Measurements from ENCODE around the gene TENM4. TPM values are rescaled to one million over a fixed set of nuclear protein-coding genes. Genes with fewer than 3 reads are reported as not detected.
A peak's percentile ranks its signal among the peaks of the same experiment; 100 is the strongest.

Gene TENM4
- total RNA-seq, 1 experiment from 2014 or later, result 9.9 TPM

GRCh38 chr11:79430280-79430679 is 10.6 kb downstream of the TENM4 start:
- Mint-ChIP-seq H3K4me3 (ENCODE audit: unreplicated experiment) (no peak overlapping the region), H3K27me3 (ENCODE audit: insufficient read depth, unreplicated experiment) (no peaks in the 10 kb centered on the region), H3K27ac (ENCODE audit: low read depth, unreplicated experiment) (no peak overlapping the region), H3K4me1 (ENCODE audit: insufficient read depth, unreplicated experiment) (peaks cover 5% of the 10 kb centered on the region), H3K9me3 (ENCODE audit: unreplicated experiment) (no peaks in the 10 kb centered on the region), H3K36me3 (ENCODE audit: insufficient read depth, unreplicated experiment) (peaks cover 5% of the 10 kb centered on the region)
- CTCF ChIA-PET, result interaction anchor here (0.7 to 1.0 kb wide), 2 partner anchors 9 to 14 kb away, joined by 3 to 4 read pairs; no protein-coding TSS in a partner anchor
- peak; percentile 33 for DNase-seq (ENCODE audit: unreplicated experiment)
- TF ChIP-seq, protein P1, sequence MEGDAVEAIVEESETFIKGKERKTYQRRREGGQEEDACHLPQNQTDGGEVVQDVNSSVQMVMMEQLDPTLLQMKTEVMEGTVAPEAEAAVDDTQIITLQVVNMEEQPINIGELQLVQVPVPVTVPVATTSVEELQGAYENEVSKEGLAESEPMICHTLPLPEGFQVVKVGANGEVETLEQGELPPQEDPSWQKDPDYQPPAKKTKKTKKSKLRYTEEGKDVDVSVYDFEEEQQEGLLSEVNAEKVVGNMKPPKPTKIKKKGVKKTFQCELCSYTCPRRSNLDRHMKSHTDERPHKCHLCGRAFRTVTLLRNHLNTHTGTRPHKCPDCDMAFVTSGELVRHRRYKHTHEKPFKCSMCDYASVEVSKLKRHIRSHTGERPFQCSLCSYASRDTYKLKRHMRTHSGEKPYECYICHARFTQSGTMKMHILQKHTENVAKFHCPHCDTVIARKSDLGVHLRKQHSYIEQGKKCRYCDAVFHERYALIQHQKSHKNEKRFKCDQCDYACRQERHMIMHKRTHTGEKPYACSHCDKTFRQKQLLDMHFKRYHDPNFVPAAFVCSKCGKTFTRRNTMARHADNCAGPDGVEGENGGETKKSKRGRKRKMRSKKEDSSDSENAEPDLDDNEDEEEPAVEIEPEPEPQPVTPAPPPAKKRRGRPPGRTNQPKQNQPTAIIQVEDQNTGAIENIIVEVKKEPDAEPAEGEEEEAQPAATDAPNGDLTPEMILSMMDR (IDR thresholded peaks at IDR 0.05; ENCODE audit: unreplicated experiment), result no peak
- no TSS peak for BruUV-seq (replicated peaks)
- intact Hi-C loops (cut with micrococcal nuclease), result loop anchor here (10.0 kb wide), 1 partner anchor 335 kb away; no protein-coding TSS in a partner anchor
- POLR2A ChIA-PET, result interaction anchor here (1.1 to 5.1 kb wide), 3 partner anchors 10 to 15 kb away, joined by 3 to 33 read pairs (median 14); partner anchors contain the start of gene TENM4

- H3K36me3 Mint-ChIP-seq (ENCODE audit: insufficient read depth, unreplicated experiment), result peaks cover 5% of the 10 kb centered on the region
- DNase-seq (ENCODE audit: unreplicated experiment), result no peak
- H3K27me3 Mint-ChIP-seq (ENCODE audit: insufficient read depth, unreplicated experiment), result no peaks in the 10 kb centered on the region
- no peak overlapping the region for H3K4me3 Mint-ChIP-seq (ENCODE audit: unreplicated experiment)
- intact Hi-C loops (cut with micrococcal nuclease), result no loop called here
- H3K4me1 Mint-ChIP-seq (ENCODE audit: insufficient read depth, unreplicated experiment), result peaks cover 5% of the 10 kb centered on the region
- no peaks in the 10 kb centered on the region for H3K9me3 Mint-ChIP-seq (ENCODE audit: unreplicated experiment)
- H3K27ac Mint-ChIP-seq (ENCODE audit: low read depth, unreplicated experiment), result no peak overlapping the region
- POLR2A ChIA-PET, result interaction anchor here (0.6 to 5.1 kb wide), 3 partner anchors 8 to 463 kb away, joined by 3 to 33 read pairs (median 3); partner anchors contain the start of gene TENM4
- TF ChIP-seq, protein P1 (IDR thresholded peaks at IDR 0.05; ENCODE audit: unreplicated experiment), result no peak
- CTCF ChIA-PET, result interaction anchor here (0.6 to 1.5 kb wide), 6 partner anchors 11 to 784 kb away, joined by 3 to 5 read pairs (median 4); no protein-coding TSS in a partner anchor
- BruUV-seq (replicated peaks), result no TSS peak
Measured at GRCh38 chr11:79428406-79428805, 12.4 kb downstream of the TENM4 start.

DNA sequence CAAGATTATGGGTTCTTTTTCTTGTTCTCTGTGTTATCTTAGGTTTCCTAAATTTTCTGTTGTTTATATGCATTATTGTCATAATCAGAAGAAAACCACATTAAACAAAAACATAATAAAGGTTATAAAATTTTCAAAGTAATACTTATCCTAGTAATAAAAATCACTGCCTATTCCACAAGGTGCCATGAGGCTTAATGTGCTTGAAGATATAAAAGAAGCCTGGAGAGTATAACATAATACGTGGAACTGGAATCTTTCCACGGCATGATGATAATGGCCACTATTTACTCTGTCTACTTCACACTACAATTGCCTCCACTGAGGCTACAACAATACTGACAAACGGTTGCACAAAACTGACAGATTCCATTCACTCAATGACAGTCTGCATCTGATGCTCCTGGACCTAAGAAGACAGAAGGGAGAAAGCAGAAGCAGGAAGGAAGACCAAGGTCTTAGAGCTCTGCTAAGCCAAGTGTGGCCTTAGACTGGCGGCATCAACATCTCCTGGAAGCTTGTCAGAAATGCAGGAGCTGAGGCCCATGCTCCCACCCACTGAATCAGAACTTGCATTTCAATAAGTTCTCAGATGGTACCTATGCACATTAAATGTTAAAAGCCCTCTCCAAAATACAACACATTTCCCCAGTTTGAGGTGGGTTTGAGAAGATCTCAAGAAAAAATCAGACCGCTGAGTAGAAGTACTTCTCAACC is 13.1 kb downstream of the TENM4 start:
- H3K4me3 Mint-ChIP-seq (ENCODE audit: unreplicated experiment), result no peak overlapping the region
- no peak for DNase-seq (ENCODE audit: unreplicated experiment)
- TF ChIP-seq, protein P1 (IDR thresholded peaks at IDR 0.05; ENCODE audit: unreplicated experiment), result no peak
- POLR2A ChIA-PET, result interaction anchor here (0.6 to 5.1 kb wide), 2 partner anchors 7 to 463 kb away, joined by 3 to 33 read pairs; no protein-coding TSS in a partner anchor
- H3K27ac Mint-ChIP-seq (ENCODE audit: low read depth, unreplicated experiment), result no peak overlapping the region
- peaks cover 5% of the 10 kb centered on the region for H3K36me3 Mint-ChIP-seq (ENCODE audit: insufficient read depth, unreplicated experiment)
- peaks cover 5% of the 10 kb centered on the region for H3K4me1 Mint-ChIP-seq (ENCODE audit: insufficient read depth, unreplicated experiment)
- H3K27me3 Mint-ChIP-seq (ENCODE audit: insufficient read depth, unreplicated experiment), result no peaks in the 10 kb centered on the region
- H3K9me3 Mint-ChIP-seq (ENCODE audit: unreplicated experiment), result no peaks in the 10 kb centered on the region
- CTCF ChIA-PET, result interaction anchor here (0.6 to 1.5 kb wide), 5 partner anchors 12 to 783 kb away, joined by 3 to 5 read pairs (median 4); no protein-coding TSS in a partner anchor
- intact Hi-C loops (cut with micrococcal nuclease), result no loop called here
- BruUV-seq (replicated peaks), result no TSS peak

DNA sequence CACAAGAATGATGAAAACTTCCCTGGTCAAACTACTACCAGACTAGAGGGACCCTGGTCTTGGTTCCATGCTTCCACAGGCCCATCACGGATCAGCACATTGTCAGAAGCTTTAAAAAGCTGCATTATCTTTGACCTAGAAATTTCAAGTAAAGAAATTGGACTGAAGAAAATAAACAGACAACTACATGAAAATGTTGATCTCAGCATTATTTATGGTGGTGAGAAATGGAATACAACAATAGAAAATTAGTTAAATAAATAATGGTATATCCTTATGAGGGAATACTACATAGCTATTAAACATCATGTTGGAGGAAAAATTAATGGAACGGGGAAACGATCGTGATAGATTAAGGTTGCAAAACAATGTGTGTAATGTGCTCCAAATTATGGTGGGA is 13.7 kb downstream of the TENM4 start:
- intact Hi-C loops (cut with micrococcal nuclease), result no loop called here
- DNase-seq (ENCODE audit: unreplicated experiment), result no peak
- H3K27ac Mint-ChIP-seq (ENCODE audit: low read depth, unreplicated experiment), result no peak overlapping the region
- no peak overlapping the region for H3K4me3 Mint-ChIP-seq (ENCODE audit: unreplicated experiment)
- H3K9me3 Mint-ChIP-seq (ENCODE audit: unreplicated experiment), result no peaks in the 10 kb centered on the region
- POLR2A ChIA-PET, result no interaction called here
- CTCF ChIA-PET, result interaction anchor here (0.7 to 1.2 kb wide), 2 partner anchors 25 to 113 kb away, joined by 3 to 4 read pairs; no protein-coding TSS in a partner anchor
- no TSS peak for BruUV-seq (replicated peaks)
- H3K27me3 Mint-ChIP-seq (ENCODE audit: insufficient read depth, unreplicated experiment), result no peaks in the 10 kb centered on the region
- H3K36me3 Mint-ChIP-seq (ENCODE audit: insufficient read depth, unreplicated experiment), result peaks cover 5% of the 10 kb centered on the region
- TF ChIP-seq, protein P1 (IDR thresholded peaks at IDR 0.05; ENCODE audit: unreplicated experiment), result no peak
- H3K4me1 Mint-ChIP-seq (ENCODE audit: insufficient read depth, unreplicated experiment), result peaks cover 5% of the 10 kb centered on the region

Measured in MCF 10A (cell line).